ENCODE measurements around the gene NALCN. TPM values are rescaled to one million over a fixed set of nuclear protein-coding genes. Genes with fewer than 3 reads are reported as not detected.

Gene NALCN
- polyA plus RNA-seq (2013, experiment 1 of 2), result 0.11 TPM
- polyA plus RNA-seq (2013, experiment 2 of 2), result 0.05 TPM

DNA sequence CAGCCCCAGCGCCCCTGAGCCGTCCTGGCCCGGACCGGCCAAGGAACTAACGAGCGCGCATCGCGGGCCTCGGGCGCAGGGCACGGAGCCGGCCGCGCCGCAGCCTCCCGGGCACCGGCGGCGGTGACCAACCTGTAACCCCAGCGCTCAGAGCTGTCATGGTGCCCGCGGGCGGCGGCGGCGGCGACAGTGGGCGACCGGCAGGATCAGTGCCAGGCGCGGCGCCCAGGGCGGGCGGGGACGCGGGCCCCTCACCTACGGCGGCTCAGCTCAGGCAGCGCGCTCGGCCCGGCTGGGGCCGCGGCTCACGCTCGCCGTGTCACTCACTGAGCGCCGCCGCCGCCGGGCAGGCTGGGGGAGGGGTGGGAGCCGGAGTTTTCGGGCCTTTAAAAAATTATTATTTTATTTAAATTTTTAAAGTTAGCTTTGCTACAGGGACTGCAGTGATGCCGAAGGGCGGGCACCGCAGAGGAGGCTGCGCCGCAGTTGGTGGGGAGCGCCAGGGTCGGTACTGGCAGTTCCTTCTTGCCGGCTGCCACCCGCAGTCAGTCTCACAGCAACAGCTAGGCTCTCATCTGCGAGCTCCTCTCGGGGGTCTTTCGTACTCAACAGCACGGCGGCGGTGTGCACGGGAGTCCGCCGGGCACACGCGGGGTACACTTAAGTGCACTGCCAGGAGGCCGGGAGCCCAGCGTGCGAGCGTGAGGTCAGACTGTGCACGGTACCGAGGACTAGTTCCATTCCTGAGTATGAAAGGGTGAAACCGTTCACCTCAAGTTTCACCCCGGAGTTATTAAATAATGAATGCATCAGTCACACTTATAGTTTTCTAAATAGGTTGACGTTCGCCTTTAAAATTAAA is at the start of gene NALCN:
Gene NALCN, minus strand, starts transcription at position 328 of the 862 bp plus-strand sequence. CDS start 17,382 bp downstream, outside the sequence.
- Histone ChIP-seq H3K36me3 (ENCODE audit: control insufficient read depth, insufficient read depth, low read length) (no peaks in the 10 kb centered on the region), H3K27ac (ENCODE audit: low read depth, low read length, severe bottlenecking) (no peak within 1 kb of the TSS), H3K4me1 (ENCODE audit: control insufficient read depth, insufficient read depth, low read length, poor library complexity, severe bottlenecking) (no peaks in the 10 kb centered on the region), H3K9me3 (ENCODE audit: control insufficient read depth, low read length) (no peaks in the 10 kb centered on the region), H3K4me3 (ENCODE audit: extremely low read depth, insufficient read depth, low read length, poor library complexity, severe bottlenecking) (peak within 1 kb of the TSS; percentile 37)
- WGBS, 2 experiments (ENCODE audit: insufficient coverage in 2 of 2), result 3 to 4% methylated on average over 43 to 52 of the region's 85 CpGs

DNA sequence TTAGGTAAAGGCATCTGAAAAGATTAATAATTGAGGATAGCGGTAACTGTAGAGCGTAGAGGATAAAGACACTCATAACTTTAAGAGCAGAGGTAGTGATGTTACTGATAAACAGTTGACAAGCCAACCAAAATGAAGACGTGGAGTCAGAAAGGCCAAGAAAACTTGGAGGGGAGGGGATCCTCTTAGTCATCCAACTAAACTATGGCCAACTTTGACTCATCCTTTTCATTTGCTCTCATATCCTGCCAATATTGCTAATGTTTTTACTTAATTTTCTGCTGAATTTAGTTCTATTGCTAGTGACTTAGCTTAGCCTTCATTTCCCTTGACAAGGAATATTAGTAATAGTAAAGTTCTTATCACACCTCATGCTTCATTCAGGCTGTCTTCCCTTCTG is 49.6 kb upstream of the NALCN start:
- WGBS, 2 experiments (ENCODE audit: insufficient coverage in 2 of 2), result 100% methylated on average over 2 of the region's 3 CpGs
- no peaks in the 10 kb centered on the region for H3K9me3 ChIP-seq (ENCODE audit: control insufficient read depth, low read length)
- H3K4me1 ChIP-seq (ENCODE audit: control insufficient read depth, insufficient read depth, low read length, poor library complexity, severe bottlenecking), result no peaks in the 10 kb centered on the region
- no peak overlapping the region for H3K4me3 ChIP-seq (ENCODE audit: extremely low read depth, insufficient read depth, low read length, poor library complexity, severe bottlenecking)
- H3K36me3 ChIP-seq (ENCODE audit: control insufficient read depth, insufficient read depth, low read length), result no peaks in the 10 kb centered on the region
- no peak overlapping the region for H3K27ac ChIP-seq (ENCODE audit: low read depth, low read length, severe bottlenecking)

DNA sequence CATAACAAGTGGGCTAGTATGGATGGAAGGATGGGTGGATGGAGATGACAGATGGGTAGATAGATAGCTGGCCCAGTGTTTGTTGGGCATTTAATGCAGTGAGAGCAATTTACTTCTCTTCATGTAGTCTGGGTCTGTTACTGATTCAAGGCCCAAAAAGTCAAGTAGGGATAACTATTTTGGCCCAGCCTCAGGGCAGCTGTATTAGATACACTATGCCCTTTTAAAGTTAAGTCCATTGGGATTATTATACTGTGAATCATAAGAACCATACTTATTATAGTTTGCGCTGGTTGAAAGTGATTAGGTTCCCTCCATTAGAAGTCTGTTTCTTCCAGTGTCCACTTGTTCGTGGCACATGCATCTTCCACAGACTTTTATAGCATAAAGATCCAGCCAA is 40.9 kb upstream of the NALCN start:
- no peak overlapping the region for H3K27ac ChIP-seq (ENCODE audit: low read depth, low read length, severe bottlenecking)
- no peak overlapping the region for H3K4me3 ChIP-seq (ENCODE audit: extremely low read depth, insufficient read depth, low read length, poor library complexity, severe bottlenecking)
- H3K9me3 ChIP-seq (ENCODE audit: control insufficient read depth, low read length), result no peaks in the 10 kb centered on the region
- no CpG with 5 or more reads among the region's 2 CpGs for WGBS, 2 experiments (ENCODE audit: insufficient coverage in 2 of 2)
- no peaks in the 10 kb centered on the region for H3K36me3 ChIP-seq (ENCODE audit: control insufficient read depth, insufficient read depth, low read length)
- H3K4me1 ChIP-seq (ENCODE audit: control insufficient read depth, insufficient read depth, low read length, poor library complexity, severe bottlenecking), result peaks cover 19% of the 10 kb centered on the region

DNA sequence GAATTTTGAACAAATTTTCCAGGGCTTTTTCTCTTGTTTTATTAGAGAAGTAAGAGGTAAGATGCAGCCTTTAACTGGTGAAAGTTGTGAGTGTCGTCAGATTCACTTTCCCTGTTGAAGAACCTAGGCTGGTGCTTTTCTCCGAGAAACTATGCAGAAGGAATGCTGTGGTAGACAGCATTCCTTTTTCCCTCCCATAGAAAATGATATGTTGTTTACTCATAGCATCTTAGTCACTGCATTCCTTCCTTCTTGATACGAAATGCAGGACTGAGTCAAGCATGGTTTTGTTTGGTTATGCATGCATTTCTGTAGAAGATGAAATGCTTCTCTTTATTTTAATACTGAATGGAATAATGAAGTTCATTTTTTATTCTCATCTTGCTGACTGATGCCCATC is 39.6 kb upstream of the NALCN start:
- WGBS, 2 experiments (ENCODE audit: insufficient coverage in 2 of 2), result no CpG with 5 or more reads among the region's 3 CpGs
- Histone ChIP-seq H3K27ac (ENCODE audit: low read depth, low read length, severe bottlenecking) (peak overlapping the region; percentile 77), H3K4me1 (ENCODE audit: control insufficient read depth, insufficient read depth, low read length, poor library complexity, severe bottlenecking) (peaks cover 19% of the 10 kb centered on the region), H3K9me3 (ENCODE audit: control insufficient read depth, low read length) (no peaks in the 10 kb centered on the region), H3K4me3 (ENCODE audit: extremely low read depth, insufficient read depth, low read length, poor library complexity, severe bottlenecking) (no peak overlapping the region), H3K36me3 (ENCODE audit: control insufficient read depth, insufficient read depth, low read length) (no peaks in the 10 kb centered on the region)

DNA sequence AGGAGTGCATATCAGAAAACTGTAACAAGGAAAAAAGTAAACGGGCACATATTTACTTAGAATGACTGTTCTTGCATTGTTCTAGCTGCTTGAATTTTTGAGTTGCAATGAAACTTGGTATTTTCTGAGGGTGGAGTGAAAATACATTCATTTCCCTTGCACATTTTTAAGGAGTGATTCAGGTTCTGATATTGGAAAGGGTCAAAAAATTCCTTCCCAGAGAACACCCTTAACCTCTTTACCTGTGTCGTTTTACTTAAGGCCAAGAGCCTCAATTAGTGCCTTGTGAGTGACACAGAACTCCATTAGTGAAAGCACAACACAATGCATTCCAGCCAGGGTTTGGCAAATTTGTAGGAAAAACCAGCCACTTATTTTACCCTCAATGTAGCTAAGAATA is 38.5 kb upstream of the NALCN start:
- Histone ChIP-seq H3K36me3 (ENCODE audit: control insufficient read depth, insufficient read depth, low read length) (no peaks in the 10 kb centered on the region), H3K4me3 (ENCODE audit: extremely low read depth, insufficient read depth, low read length, poor library complexity, severe bottlenecking) (no peak overlapping the region), H3K27ac (ENCODE audit: low read depth, low read length, severe bottlenecking) (no peak overlapping the region), H3K9me3 (ENCODE audit: control insufficient read depth, low read length) (no peaks in the 10 kb centered on the region), H3K4me1 (ENCODE audit: control insufficient read depth, insufficient read depth, low read length, poor library complexity, severe bottlenecking) (peaks cover 19% of the 10 kb centered on the region)
- WGBS, 2 experiments (ENCODE audit: insufficient coverage in 2 of 2), result 67 to 83% methylated on average over 1 to 2 of the region's 2 CpGs

DNA sequence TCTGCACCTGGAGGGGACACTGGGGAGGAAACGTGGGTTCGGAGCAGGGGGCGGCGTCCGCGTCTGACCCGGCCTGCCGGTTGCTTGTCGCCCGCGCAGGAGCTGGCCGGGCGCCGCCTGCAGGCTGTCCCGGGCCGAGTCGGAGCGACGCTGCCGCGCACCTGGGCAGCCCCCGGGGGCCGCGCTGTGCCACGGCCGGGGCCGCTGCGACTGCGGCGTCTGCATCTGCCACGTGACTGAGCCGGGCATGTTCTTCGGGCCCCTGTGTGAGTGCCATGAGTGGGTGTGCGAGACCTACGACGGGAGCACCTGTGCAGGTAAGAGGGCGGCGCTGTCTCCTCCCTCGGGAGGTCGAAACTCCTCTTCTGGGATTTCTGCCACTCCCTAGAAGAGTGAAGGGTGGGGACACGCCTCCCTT is 37.5 kb upstream of the NALCN start:
- no peak overlapping the region for H3K4me3 ChIP-seq (ENCODE audit: extremely low read depth, insufficient read depth, low read length, poor library complexity, severe bottlenecking)
- no peak overlapping the region for H3K27ac ChIP-seq (ENCODE audit: low read depth, low read length, severe bottlenecking)
- H3K36me3 ChIP-seq (ENCODE audit: control insufficient read depth, insufficient read depth, low read length), result no peaks in the 10 kb centered on the region
- peaks cover 19% of the 10 kb centered on the region for H3K4me1 ChIP-seq (ENCODE audit: control insufficient read depth, insufficient read depth, low read length, poor library complexity, severe bottlenecking)
- WGBS, 2 experiments (ENCODE audit: insufficient coverage in 2 of 2), result 94 to 95% methylated on average over 16 to 40 of the region's 41 CpGs
- no peaks in the 10 kb centered on the region for H3K9me3 ChIP-seq (ENCODE audit: control insufficient read depth, low read length)

DNA sequence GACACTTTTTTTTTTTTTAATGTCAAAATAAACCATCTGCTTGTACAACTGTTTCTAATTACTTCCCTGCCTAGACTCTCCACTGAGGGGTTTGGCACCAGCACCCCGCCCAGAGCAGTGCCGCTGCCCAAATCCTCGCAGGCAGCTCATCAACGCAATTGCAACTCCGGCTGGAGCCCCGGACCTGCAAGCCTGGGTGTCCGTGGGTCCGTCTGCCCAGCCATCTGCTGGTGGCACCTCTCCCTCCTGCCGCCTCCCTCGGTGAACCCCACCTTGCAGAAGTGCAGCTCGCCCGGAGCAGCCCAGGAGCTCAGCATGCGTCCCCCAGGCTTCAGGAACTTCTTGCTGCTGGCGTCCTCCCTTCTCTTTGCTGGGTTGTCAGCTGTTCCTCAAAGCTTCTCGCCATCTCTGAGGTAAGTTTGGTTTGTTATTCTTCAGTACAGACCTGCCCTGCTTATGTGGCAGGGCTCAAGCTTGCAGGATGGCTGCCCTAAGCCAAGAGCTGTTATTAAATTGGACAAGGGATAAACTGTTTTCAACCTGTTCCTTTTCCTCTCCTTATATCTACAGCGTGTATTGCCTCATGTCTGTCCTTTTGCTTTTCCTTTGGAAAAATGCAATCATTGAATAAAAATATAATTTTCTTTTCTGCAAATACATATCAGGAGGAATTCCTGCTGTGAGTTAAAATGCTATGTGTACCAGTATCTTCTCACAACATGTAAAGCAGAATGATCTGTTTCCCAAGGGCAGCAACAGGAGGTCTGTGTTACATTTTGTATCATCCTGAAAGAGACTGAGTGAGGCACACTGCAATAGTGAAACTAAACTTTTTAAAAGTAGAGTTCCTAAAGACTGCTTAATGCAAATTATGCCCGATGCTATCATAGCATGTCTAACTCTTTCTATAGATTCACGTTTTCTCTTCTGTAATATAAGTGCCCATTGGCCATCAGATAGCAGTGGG is 36.5 kb upstream of the NALCN start, which contains the start of gene ITGBL1:
Gene ITGBL1, plus strand, starts transcription at position 157 of the 967 bp plus-strand sequence. Its CDS starts 159 bp downstream, at position 316.
- no peaks in the 10 kb centered on the region for H3K36me3 ChIP-seq (ENCODE audit: control insufficient read depth, insufficient read depth, low read length)
- H3K4me3 ChIP-seq (ENCODE audit: extremely low read depth, insufficient read depth, low read length, poor library complexity, severe bottlenecking), result no peak within 1 kb of the TSS
- 80 to 94% methylated on average over 13 to 14 of the region's 18 CpGs for WGBS, 2 experiments (ENCODE audit: insufficient coverage in 2 of 2)
- no peak within 1 kb of the TSS for H3K27ac ChIP-seq (ENCODE audit: low read depth, low read length, severe bottlenecking)
- H3K4me1 ChIP-seq (ENCODE audit: control insufficient read depth, insufficient read depth, low read length, poor library complexity, severe bottlenecking), result peaks cover 19% of the 10 kb centered on the region
- no peaks in the 10 kb centered on the region for H3K9me3 ChIP-seq (ENCODE audit: control insufficient read depth, low read length)

DNA sequence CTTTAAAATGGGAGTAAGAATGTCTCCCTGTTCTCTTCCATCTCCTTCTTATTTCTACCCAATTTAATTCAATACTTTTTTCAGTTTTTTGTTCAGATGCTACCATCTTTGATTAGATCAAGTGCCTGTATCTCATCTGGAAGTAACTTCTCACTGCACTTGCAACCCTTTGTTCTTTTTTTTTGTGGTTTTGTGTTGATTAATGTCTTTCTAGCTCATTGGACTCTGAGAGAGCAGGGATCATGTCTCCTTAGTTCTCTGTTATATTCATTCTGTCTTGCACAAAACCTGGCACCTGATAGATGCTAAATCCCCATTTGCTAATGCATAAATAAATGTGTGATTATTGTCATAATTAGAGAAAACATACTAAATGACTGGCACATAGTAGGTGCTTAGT is 35.3 kb upstream of the NALCN start:
- Histone ChIP-seq H3K36me3 (ENCODE audit: control insufficient read depth, insufficient read depth, low read length) (no peaks in the 10 kb centered on the region), H3K9me3 (ENCODE audit: control insufficient read depth, low read length) (no peaks in the 10 kb centered on the region), H3K4me3 (ENCODE audit: extremely low read depth, insufficient read depth, low read length, poor library complexity, severe bottlenecking) (no peak overlapping the region), H3K27ac (ENCODE audit: low read depth, low read length, severe bottlenecking) (no peak overlapping the region), H3K4me1 (ENCODE audit: control insufficient read depth, insufficient read depth, low read length, poor library complexity, severe bottlenecking) (peaks cover 18% of the 10 kb centered on the region)

DNA sequence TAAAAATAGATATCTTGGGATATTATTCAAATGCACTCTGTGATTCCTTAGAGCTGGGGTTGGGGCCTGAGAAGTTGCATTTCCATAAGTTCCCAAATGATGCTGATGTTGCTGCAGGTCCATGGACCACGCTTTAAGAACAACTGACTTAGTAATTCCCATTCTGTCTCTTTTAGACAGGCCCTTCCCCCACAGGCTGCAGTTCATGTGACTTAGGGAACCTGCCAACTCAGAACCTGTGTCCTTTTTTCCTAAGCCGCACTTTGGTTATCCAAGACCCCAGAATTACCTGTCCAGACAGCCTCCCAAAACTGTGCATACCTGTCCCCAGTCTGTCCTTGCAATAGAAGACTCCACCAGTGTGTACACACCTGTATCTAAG is 34.4 kb upstream of the NALCN start:
- H3K27ac ChIP-seq (ENCODE audit: low read depth, low read length, severe bottlenecking), result no peak overlapping the region
- H3K4me1 ChIP-seq (ENCODE audit: control insufficient read depth, insufficient read depth, low read length, poor library complexity, severe bottlenecking), result peaks cover 9% of the 10 kb centered on the region
- H3K36me3 ChIP-seq (ENCODE audit: control insufficient read depth, insufficient read depth, low read length), result no peaks in the 10 kb centered on the region
- 100% methylated on average over 2 of the region's 2 CpGs; no CpG with 5 or more reads in 1 of the 2 experiments for WGBS, 2 experiments (ENCODE audit: insufficient coverage in 2 of 2)
- no peak overlapping the region for H3K4me3 ChIP-seq (ENCODE audit: extremely low read depth, insufficient read depth, low read length, poor library complexity, severe bottlenecking)
- no peaks in the 10 kb centered on the region for H3K9me3 ChIP-seq (ENCODE audit: control insufficient read depth, low read length)

DNA sequence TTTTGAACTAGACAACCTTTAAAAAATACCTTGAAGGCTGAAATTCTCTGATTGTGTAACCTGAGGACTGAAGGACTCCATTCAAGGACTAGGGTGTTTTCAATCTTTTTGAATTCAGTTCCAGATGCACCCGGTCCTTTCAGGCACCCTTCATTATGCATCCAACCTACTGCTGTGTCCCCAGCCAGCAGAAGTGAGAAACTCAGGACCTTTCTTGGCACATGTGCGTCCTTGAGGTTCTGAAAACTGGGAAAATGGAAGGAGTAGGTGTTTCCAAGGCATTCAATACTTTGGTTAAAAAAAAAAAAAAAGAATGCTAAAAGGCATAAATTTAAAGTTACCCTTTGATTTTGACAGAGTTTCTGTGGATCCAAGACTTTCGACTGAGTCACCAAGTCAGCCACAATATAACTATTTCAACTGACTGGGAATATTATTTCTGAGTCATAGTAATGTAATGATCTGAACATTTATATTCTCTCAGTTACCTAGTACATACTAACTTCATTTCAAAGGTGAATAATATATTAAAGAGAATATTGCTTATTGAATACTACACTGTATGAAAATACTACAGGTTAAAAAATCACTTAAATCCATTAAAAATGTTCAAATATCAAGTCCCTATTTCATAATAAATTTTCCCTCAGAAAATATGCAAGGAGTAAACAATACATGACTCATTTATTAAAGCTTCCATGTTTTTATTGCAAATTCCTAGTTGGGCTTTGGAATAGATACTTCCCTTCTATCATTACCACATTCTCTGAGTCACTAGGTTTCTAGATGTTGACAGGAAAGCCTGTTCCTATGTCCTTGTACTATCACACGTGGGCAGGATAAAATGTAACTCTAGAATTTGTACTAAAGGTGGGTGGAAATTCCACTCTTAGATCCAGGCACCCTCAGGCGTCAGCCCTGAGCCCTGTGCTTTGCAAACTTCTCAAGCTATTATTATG is 33.8 kb upstream of the NALCN start:
- Histone ChIP-seq H3K36me3 (ENCODE audit: control insufficient read depth, insufficient read depth, low read length) (no peaks in the 10 kb centered on the region), H3K4me3 (ENCODE audit: extremely low read depth, insufficient read depth, low read length, poor library complexity, severe bottlenecking) (no peak overlapping the region), H3K27ac (ENCODE audit: low read depth, low read length, severe bottlenecking) (no peak overlapping the region), H3K9me3 (ENCODE audit: control insufficient read depth, low read length) (no peaks in the 10 kb centered on the region), H3K4me1 (ENCODE audit: control insufficient read depth, insufficient read depth, low read length, poor library complexity, severe bottlenecking) (peaks cover 6% of the 10 kb centered on the region)
- 50 to 67% methylated on average over 1 of the region's 5 CpGs for WGBS, 2 experiments (ENCODE audit: insufficient coverage in 2 of 2)
